ENCODE results near the gene ANKS4B. TPM values are rescaled to one million over a fixed set of nuclear protein-coding genes. Genes with fewer than 3 reads are reported as not detected.

Gene ANKS4B
- total and polyA plus RNA-seq, 2 of the 8 experiments (the other 6 are each of a cell fraction or from before 2014, with no cell fraction given), result 0.06 to 0.15 TPM

GRCh38 chr16:21268236-21268635, 34.7 kb downstream of the ANKS4B start:
- H2BK15ac ChIP-seq (ENCODE audit: low read length), result no peak overlapping the region
- no peak overlapping the region for H4K91ac ChIP-seq (replicated peaks; ENCODE audit: insufficient read length, low read length)
- ChIA-PET CTCF (ENCODE audit: partially characterized antibody) (interaction anchor here (1.0 to 1.7 kb wide), 2 partner anchors 11 to 13 kb away, joined by 3 to 4 read pairs; no protein-coding TSS in a partner anchor), POLR2A (ENCODE audit: partially characterized antibody) (interaction anchor here (1.1 kb wide), 1 partner anchor 96 kb away, joined by 3 read pairs; no protein-coding TSS in a partner anchor)
- no peaks in the 10 kb centered on the region for H3K79me1 ChIP-seq (ENCODE audit: low read depth, low read length)
- 95% methylated on average over 9 of the region's 9 CpGs; no CpG with 5 or more reads in 1 of the 2 experiments for WGBS, 2 experiments (ENCODE audit: extremely low coverage in 1 of 2, insufficient coverage in 1 of 2, insufficient read length in 1 of 2, insufficient replicate concordance in 2 of 2, low coverage in 1 of 2, low lambda C conversion rate in 2 of 2, missing lambda C conversion rate in 1 of 2)
- H3K23me2 ChIP-seq (ENCODE audit: low read depth, low read length), result no peaks in the 10 kb centered on the region
- H4K5ac ChIP-seq (ENCODE audit: insufficient read length, low read depth, low read length), result no peak overlapping the region
- H2AFZ ChIP-seq (ENCODE audit: low read length), result no peak overlapping the region
- no peak overlapping the region for H3K9ac ChIP-seq (replicated peaks in 1 of 4; ENCODE audit: extremely low read depth in 1 of 4, low read depth in 3 of 4, low read length in 3 of 4)
- no peak overlapping the region for H3K23ac ChIP-seq (ENCODE audit: insufficient read length)
- no peak overlapping the region for H3K4me3 ChIP-seq (ENCODE audit: extremely low read depth in 1 of 4, insufficient read depth in 2 of 4, low read depth in 3 of 4, low read length in 4 of 4)
- no peak overlapping the region for H2BK5ac ChIP-seq (ENCODE audit: low read depth, low read length)
- no peak overlapping the region for H3K56ac ChIP-seq (replicated peaks; ENCODE audit: insufficient read length, low read depth, low read length)
- FAIRE-seq (no peak), DNase-seq (ENCODE audit: low read depth in 1 of 2, low spot score in 2 of 2) (no peak)
- no peak overlapping the region for H2BK20ac ChIP-seq (ENCODE audit: low read length)
- no peaks in the 10 kb centered on the region for H3K27me3 ChIP-seq (replicated peaks in 1 of 4; ENCODE audit: control insufficient read depth in 3 of 4, extremely low read depth in 1 of 4, insufficient read depth in 3 of 4, low read length in 3 of 4)
- H3K27ac ChIP-seq (ENCODE audit: low read depth, low read length), result no peak overlapping the region
- no peaks in the 10 kb centered on the region for H3K79me2 ChIP-seq (ENCODE audit: control insufficient read depth in 1 of 2, insufficient read depth in 2 of 2, low read length in 2 of 2)
- H2AK5ac ChIP-seq (ENCODE audit: low read depth, low read length), result no peak overlapping the region
- no peak overlapping the region for H3K4ac ChIP-seq (replicated peaks; ENCODE audit: insufficient read length, low read depth, low read length)
- no peak overlapping the region for H3K14ac ChIP-seq (ENCODE audit: insufficient read length)
- no peak overlapping the region for H3K18ac ChIP-seq (ENCODE audit: extremely low read depth, low read length)
- H4K8ac ChIP-seq (ENCODE audit: extremely low read depth, insufficient read depth, low read length), result no peak overlapping the region
- no peaks in the 10 kb centered on the region for H3K36me3 ChIP-seq (ENCODE audit: control insufficient read depth in 2 of 4, insufficient read depth in 4 of 4, low read length in 3 of 4)
- no peaks in the 10 kb centered on the region for H3K9me3 ChIP-seq (ENCODE audit: insufficient read depth in 2 of 2, low read depth in 1 of 2, low read length in 1 of 2)
- no peak overlapping the region for H2BK12ac ChIP-seq (ENCODE audit: low read depth, low read length)
- no peaks in the 10 kb centered on the region for H4K20me1 ChIP-seq (replicated peaks in 1 of 2; ENCODE audit: control insufficient read depth in 1 of 2, insufficient read depth in 2 of 2, low read length in 2 of 2)
- H3K4me1 ChIP-seq (replicated peaks in 1 of 4; ENCODE audit: control insufficient read depth in 3 of 4, insufficient read depth in 4 of 4, low read length in 3 of 4), result no peaks in the 10 kb centered on the region
- no peak overlapping the region for H3K4me2 ChIP-seq (ENCODE audit: insufficient read depth in 1 of 2, low read depth in 2 of 2, low read length in 2 of 2)
- no peak overlapping the region for H2BK120ac ChIP-seq (replicated peaks; ENCODE audit: low read depth, low read length)
- no peak for TF ChIP-seq SP4 (IDR thresholded peaks at IDR 0.05; ENCODE audit: low read length)
- TF ChIP-seq POU5F1 (IDR thresholded peaks at IDR 0.05; ENCODE audit: low read depth, low read length), result no peak
- TF ChIP-seq E2F6 (IDR thresholded peaks at IDR 0.05), result no peak
- TF ChIP-seq SP2 (IDR thresholded peaks at IDR 0.05; ENCODE audit: low read length), result no peak
- no peak for TF ChIP-seq SIRT6 (IDR thresholded peaks at IDR 0.05; ENCODE audit: low read length)
- no peak for TF ChIP-seq MAFK (IDR thresholded peaks at IDR 0.05; ENCODE audit: low read depth, low read length)
- no peak for TF ChIP-seq POLR2A (IDR thresholded peaks at IDR 0.05; ENCODE audit: control extremely low read depth in 1 of 2, low read depth in 2 of 2, low read length in 2 of 2)
- TF ChIP-seq TCF12 (IDR thresholded peaks at IDR 0.05; ENCODE audit: low read depth, low read length), result no peak
- TF ChIP-seq EGR1 (IDR thresholded peaks at IDR 0.05; ENCODE audit: borderline replicate concordance, low read depth, low read length), result no peak
- TF ChIP-seq KDM1A (IDR thresholded peaks at IDR 0.05; ENCODE audit: borderline replicate concordance, low read length), result no peak
- TF ChIP-seq GTF2F1 (IDR thresholded peaks at IDR 0.05; ENCODE audit: borderline replicate concordance, low read depth, low read length), result no peak
- no peak for TF ChIP-seq CBX8 (IDR thresholded peaks at IDR 0.05; ENCODE audit: borderline replicate concordance, low read depth, low read length)
- no peak for TF ChIP-seq HDAC2 (IDR thresholded peaks at IDR 0.05; ENCODE audit: borderline replicate concordance in 1 of 2, low read depth in 2 of 2, low read length in 2 of 2)
- TF ChIP-seq RFX5 (IDR thresholded peaks at IDR 0.05; ENCODE audit: borderline replicate concordance, low read depth, low read length), result no peak
- TF ChIP-seq SIX5 (IDR thresholded peaks at IDR 0.05; ENCODE audit: low read depth, low read length), result no peak
- TF ChIP-seq KDM5A (IDR thresholded peaks at IDR 0.05; ENCODE audit: low read length), result no peak

All from H1 (cell line).